Measurements from ENCODE around the gene ERF. TPM values are rescaled to one million over a fixed set of nuclear protein-coding genes. Genes with fewer than 3 reads are reported as not detected.

The ERF gene
- total and polyA plus RNA-seq, 2 of the 8 experiments (the other 6 are each of a cell fraction or from before 2014, with no cell fraction given), result 43.7 to 62.7 TPM

DNA sequence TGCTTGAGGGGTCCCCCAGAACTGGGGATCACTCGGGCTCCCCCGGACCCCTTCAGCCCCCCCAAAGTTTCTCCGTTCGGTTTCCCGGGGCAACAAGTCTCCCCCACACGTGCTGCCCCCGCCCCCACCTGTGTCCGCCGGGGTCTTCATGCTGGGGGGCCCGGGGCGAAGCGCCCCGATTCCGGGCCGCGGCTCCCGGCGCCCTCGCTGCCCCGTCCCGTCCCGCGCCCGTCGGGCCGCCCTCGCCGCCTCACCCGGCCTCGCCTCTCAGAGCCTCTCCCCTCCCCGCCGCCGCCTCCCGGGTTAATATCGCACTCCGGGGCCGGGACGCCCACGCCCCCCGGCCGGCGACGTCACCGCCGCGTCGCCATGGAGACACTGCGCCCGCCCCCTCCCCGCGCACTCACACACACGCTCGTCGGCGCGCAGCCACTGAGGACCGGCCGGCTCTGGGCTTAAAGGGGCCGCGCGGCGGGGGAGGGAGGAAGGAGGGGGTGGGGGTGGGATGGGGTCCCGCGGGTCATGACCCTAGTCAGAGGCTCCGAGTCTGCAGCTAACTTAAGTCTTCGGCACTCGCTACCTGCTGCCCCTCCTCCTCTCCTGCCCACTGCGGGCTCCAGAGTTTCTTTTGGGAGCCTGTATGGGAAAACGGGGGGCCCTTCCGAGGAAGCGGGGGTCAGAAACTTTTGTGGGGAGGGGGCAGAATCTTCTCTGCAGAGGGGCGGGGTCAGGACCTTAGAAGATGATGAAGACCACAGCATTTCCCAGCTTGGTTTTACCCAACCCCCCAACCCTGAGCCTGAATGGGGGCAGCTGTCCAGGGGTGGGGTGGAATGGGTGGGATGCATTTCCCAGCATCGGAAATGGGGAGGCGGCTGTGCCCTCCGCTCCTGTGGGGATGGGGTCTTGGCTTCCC is at the start of gene ERF (continued):
- TF ChIP-seq KDM4A (IDR thresholded peaks at IDR 0.05; ENCODE audit: low read depth, low read length, severe bottlenecking) (peak; percentile 20), CREB1 (IDR thresholded peaks at IDR 0.05) (peak; percentile 94), POLR2AphosphoS5 (IDR thresholded peaks at IDR 0.05; ENCODE audit: low read depth, low read length) (peak; percentile 51; the same call in 1 of the 2 replicates), EGR1 (IDR thresholded peaks at IDR 0.05; ENCODE audit: borderline replicate concordance, low read depth, low read length) (peak; percentile 97), TBP (IDR thresholded peaks at IDR 0.05; ENCODE audit: low read depth, low read length) (peak; percentile 63; the same call in 1 of the 2 replicates), HDAC2 (IDR thresholded peaks at IDR 0.05; ENCODE audit: borderline replicate concordance in 1 of 2, low read depth in 2 of 2, low read length in 2 of 2) (no peak), TAF7 (optimal IDR thresholded peaks at IDR 0.05; ENCODE audit: borderline replicate concordance, low read depth, low read length) (peak; percentile 51), ASH2L (IDR thresholded peaks at IDR 0.05; ENCODE audit: low read length) (no peak), KDM5A (IDR thresholded peaks at IDR 0.05; ENCODE audit: low read length) (no peak), TCF12 (IDR thresholded peaks at IDR 0.05; ENCODE audit: low read depth, low read length) (no peak), RXRA (IDR thresholded peaks at IDR 0.05; ENCODE audit: insufficient read depth, low read depth, low read length) (0 out of 2 replicates have a peak, but pooled peaks have one; percentile 64), CBX8 (IDR thresholded peaks at IDR 0.05; ENCODE audit: borderline replicate concordance, low read depth, low read length) (no peak)
- TF ChIP-seq, protein P1, sequence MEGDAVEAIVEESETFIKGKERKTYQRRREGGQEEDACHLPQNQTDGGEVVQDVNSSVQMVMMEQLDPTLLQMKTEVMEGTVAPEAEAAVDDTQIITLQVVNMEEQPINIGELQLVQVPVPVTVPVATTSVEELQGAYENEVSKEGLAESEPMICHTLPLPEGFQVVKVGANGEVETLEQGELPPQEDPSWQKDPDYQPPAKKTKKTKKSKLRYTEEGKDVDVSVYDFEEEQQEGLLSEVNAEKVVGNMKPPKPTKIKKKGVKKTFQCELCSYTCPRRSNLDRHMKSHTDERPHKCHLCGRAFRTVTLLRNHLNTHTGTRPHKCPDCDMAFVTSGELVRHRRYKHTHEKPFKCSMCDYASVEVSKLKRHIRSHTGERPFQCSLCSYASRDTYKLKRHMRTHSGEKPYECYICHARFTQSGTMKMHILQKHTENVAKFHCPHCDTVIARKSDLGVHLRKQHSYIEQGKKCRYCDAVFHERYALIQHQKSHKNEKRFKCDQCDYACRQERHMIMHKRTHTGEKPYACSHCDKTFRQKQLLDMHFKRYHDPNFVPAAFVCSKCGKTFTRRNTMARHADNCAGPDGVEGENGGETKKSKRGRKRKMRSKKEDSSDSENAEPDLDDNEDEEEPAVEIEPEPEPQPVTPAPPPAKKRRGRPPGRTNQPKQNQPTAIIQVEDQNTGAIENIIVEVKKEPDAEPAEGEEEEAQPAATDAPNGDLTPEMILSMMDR (IDR thresholded peaks at IDR 0.05; ENCODE audit: control extremely low read depth in 1 of 3, insufficient read depth in 1 of 3, low read depth in 1 of 3, low read length in 3 of 3), result no peak
